OCI-LY3 (cell line): Measurements from ENCODE around the gene TMEM17.

Experiments used
- EZH2phosphoT487 ChIP-seq: fragments of 200-600 bp; shearing (Covaris generic); IDR thresholded peaks from 2 replicates; pipeline ENCODE4 v1.6.1; 2018; ENCODE audit warnings: antibody characterized with exemption, mixed run types, low read depth
- TF ChIP-seq, protein P1 (sequence below): fragments of 200-600, 300-600 bp; sonication (generic); IDR thresholded peaks from 2 replicates; pipeline ENCODE4 v1.5.1; 2014; ENCODE audit warnings: antibody characterized with exemption, low read length, low read depth

DNA sequence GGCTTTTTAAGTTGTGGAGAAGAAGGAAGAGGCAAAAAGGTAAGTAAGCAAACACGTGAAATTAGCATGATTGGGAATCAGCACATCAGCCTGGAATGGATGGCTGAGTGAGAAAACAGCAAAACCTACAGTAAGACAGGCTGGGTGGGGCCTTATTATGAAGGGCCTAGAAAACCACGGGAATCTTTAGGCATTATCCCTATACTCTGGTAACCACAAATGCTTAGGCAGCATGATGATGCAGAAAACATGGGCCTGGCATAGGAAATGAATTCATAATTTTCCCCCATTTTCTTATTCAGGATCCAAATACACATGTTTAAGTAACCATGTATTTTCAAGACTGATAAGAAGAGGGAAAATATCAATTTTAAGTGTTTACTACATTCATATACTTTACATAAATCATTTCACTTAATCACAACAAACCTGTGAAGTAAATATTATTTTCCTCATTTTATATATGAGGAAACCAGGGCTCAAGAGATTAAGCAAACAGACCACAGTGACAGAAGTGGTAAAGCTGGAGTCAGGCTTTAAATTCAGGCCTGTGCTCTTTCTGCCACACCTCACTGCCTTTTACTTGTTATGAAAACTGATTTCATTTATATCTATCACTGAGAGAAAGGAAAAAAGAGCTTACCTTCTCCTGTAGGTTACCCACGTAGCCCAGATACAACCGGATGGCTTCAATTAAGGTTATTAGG lies 4.0 kb downstream of the TMEM17 start:
- TF ChIP-seq, protein P1, sequence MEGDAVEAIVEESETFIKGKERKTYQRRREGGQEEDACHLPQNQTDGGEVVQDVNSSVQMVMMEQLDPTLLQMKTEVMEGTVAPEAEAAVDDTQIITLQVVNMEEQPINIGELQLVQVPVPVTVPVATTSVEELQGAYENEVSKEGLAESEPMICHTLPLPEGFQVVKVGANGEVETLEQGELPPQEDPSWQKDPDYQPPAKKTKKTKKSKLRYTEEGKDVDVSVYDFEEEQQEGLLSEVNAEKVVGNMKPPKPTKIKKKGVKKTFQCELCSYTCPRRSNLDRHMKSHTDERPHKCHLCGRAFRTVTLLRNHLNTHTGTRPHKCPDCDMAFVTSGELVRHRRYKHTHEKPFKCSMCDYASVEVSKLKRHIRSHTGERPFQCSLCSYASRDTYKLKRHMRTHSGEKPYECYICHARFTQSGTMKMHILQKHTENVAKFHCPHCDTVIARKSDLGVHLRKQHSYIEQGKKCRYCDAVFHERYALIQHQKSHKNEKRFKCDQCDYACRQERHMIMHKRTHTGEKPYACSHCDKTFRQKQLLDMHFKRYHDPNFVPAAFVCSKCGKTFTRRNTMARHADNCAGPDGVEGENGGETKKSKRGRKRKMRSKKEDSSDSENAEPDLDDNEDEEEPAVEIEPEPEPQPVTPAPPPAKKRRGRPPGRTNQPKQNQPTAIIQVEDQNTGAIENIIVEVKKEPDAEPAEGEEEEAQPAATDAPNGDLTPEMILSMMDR, result no peak
- TF ChIP-seq EZH2phosphoT487, result no peak
